H9 (cell line): ENCODE data around the gene EPC2. TPM values are rescaled to one million over a fixed set of nuclear protein-coding genes. Genes with fewer than 3 reads are reported as not detected.

Source experiments
- DNase-seq: peaks from one replicate; pipeline ENCODE4 v3.0.0-alpha.2; 2017
- H2AFZ ChIP-seq: one replicate; pipeline ENCODE4 v1.6.1; 2013; ENCODE audit warnings: mild to moderate bottlenecking, low read length, control low read depth, moderate library complexity
- H2AK5ac ChIP-seq: 2 replicates; pipeline ENCODE4 v1.6.1; 2013; ENCODE audit warnings: low read length, control low read depth, mixed read lengths; ENCODE audit not compliant: insufficient read length
- H2BK120ac ChIP-seq: one replicate; pipeline ENCODE4 v1.6.1; 2013; ENCODE audit warnings: low read depth, mild to moderate bottlenecking, low read length, control low read depth, inconsistent platforms; ENCODE audit not compliant: poor library complexity, severe bottlenecking
- H2BK12ac ChIP-seq: 2 replicates; pipeline ENCODE4 v1.6.1; 2013; ENCODE audit warnings: low read length, control low read depth, mixed read lengths, low read depth; ENCODE audit not compliant: insufficient read length
- H2BK15ac ChIP-seq: 2 replicates; pipeline ENCODE4 v1.6.1; 2013; ENCODE audit warnings: low read depth, low read length, control low read depth
- H2BK20ac ChIP-seq: one replicate; pipeline ENCODE4 v1.6.1; 2013; ENCODE audit warnings: low read depth, mild to moderate bottlenecking, low read length, control low read depth, inconsistent platforms; ENCODE audit not compliant: poor library complexity, severe bottlenecking
- H2BK5ac ChIP-seq: 2 replicates; pipeline ENCODE4 v1.6.1; 2013; ENCODE audit warnings: low read length, control low read depth, mixed read lengths; ENCODE audit not compliant: insufficient read length
- H3K14ac ChIP-seq: 2 replicates; pipeline ENCODE4 v1.6.1; 2013; ENCODE audit warnings: low read length, control low read depth; ENCODE audit not compliant: insufficient read depth
- H3K18ac ChIP-seq: 2 replicates; pipeline ENCODE4 v1.6.1; 2013; ENCODE audit warnings: low read depth, mild to moderate bottlenecking, mixed read lengths, low read length, control low read depth; ENCODE audit not compliant: insufficient read length
- H3K23ac ChIP-seq: 2 replicates; pipeline ENCODE4 v1.6.1; 2013; ENCODE audit warnings: low read length, control low read depth, mixed read lengths, low read depth; ENCODE audit not compliant: insufficient read length
- H3K23me2 ChIP-seq: 2 replicates; pipeline ENCODE4 v1.6.1; 2013; ENCODE audit warnings: low read depth, mild to moderate bottlenecking, mixed read lengths, low read length, control low read depth; ENCODE audit not compliant: insufficient read length, poor library complexity, severe bottlenecking
- H3K27ac ChIP-seq: 2 replicates; pipeline ENCODE4 v1.5.1; 2013; ENCODE audit warnings: low read length, control low read depth, mixed read lengths, low read depth; ENCODE audit not compliant: insufficient read length
- H3K27me3 ChIP-seq: 2 replicates; pipeline ENCODE4 v1.6.1; 2013; ENCODE audit warnings: low read length, control low read depth, inconsistent platforms; ENCODE audit not compliant: insufficient read depth
- H3K4ac ChIP-seq: 2 replicates; pipeline ENCODE4 v1.6.1; 2013; ENCODE audit warnings: low read depth, mild to moderate bottlenecking, control low read depth, inconsistent platforms, low read length, moderate library complexity
- H3K4me1 ChIP-seq: 2 replicates; pipeline ENCODE4 v1.6.1; 2013; ENCODE audit warnings: low read length, control low read depth, inconsistent platforms; ENCODE audit not compliant: insufficient read depth
- H3K4me2 ChIP-seq: 2 replicates; pipeline ENCODE4 v1.6.1; 2013; ENCODE audit warnings: low read length, control low read depth, mixed read lengths; ENCODE audit not compliant: insufficient read length, insufficient read depth
- H3K56ac ChIP-seq: 2 replicates; pipeline ENCODE4 v1.6.1; 2013; ENCODE audit warnings: low read depth, mild to moderate bottlenecking, mixed read lengths, low read length, control low read depth; ENCODE audit not compliant: insufficient read length
- H3K79me1 ChIP-seq: 2 replicates; pipeline ENCODE4 v1.6.1; 2013; ENCODE audit warnings: low read depth, mild to moderate bottlenecking, moderate library complexity, low read length, control low read depth, inconsistent platforms; ENCODE audit not compliant: insufficient read depth, poor library complexity, severe bottlenecking
- H3K79me2 ChIP-seq: 2 replicates; pipeline ENCODE4 v1.6.1; 2013; ENCODE audit warnings: low read length, control low read depth, inconsistent platforms; ENCODE audit not compliant: insufficient read depth
- H3K9ac ChIP-seq: 2 replicates; pipeline ENCODE4 v1.6.1; 2013; ENCODE audit warnings: low read length, control low read depth, mixed read lengths; ENCODE audit not compliant: insufficient read length; ENCODE audit errors: extremely low read depth
- H3K9me3 ChIP-seq: one replicate; pipeline ENCODE4 v1.6.1; 2013; ENCODE audit warnings: low read depth, low read length, inconsistent platforms; ENCODE audit not compliant: control insufficient read depth
- H3T11ph ChIP-seq: one replicate; pipeline ENCODE4 v1.6.1; 2013; ENCODE audit warnings: mild to moderate bottlenecking, low read length, control low read depth, inconsistent platforms
- H4K20me1 ChIP-seq: one replicate; pipeline ENCODE4 v1.6.1; 2013; ENCODE audit not compliant: control insufficient read depth, insufficient read length, insufficient read depth
- H4K5ac ChIP-seq: 2 replicates; pipeline ENCODE4 v1.6.1; 2013; ENCODE audit warnings: low read depth, mild to moderate bottlenecking, mixed read lengths, low read length, control low read depth; ENCODE audit not compliant: insufficient read length
- H4K8ac ChIP-seq: replicated peaks from 2 replicates; pipeline ENCODE4 v1.6.1; 2013; ENCODE audit warnings: low read length, control low read depth, mixed read lengths, low read depth; ENCODE audit not compliant: insufficient read length
- H4K91ac ChIP-seq: 2 replicates; pipeline ENCODE4 v1.6.1; 2013; ENCODE audit warnings: low read depth, mild to moderate bottlenecking, moderate library complexity, mixed read lengths, low read length, control low read depth; ENCODE audit not compliant: insufficient read length
- H3K27ac Mint-ChIP-seq, 3 experiments: 2 replicates in 2 of 3; 3 replicates in 1 of 3; pipeline ENCODE4 v1.8.0; 2020 to 2021; ENCODE audit warnings: mixed read lengths in 3 of 3, mild to moderate bottlenecking in 1 of 3, moderate library complexity in 1 of 3
- H3K27me3 Mint-ChIP-seq: 2 replicates; pipeline ENCODE4 v1.8.0; 2021; ENCODE audit warnings: low read depth, mild to moderate bottlenecking, moderate library complexity, mixed read lengths
- H3K36me3 Mint-ChIP-seq, 3 experiments: 2 replicates in 2 of 3; 3 replicates in 1 of 3; pipeline ENCODE4 v1.8.0; 2020 to 2021; ENCODE audit warnings: low read depth in 3 of 3, mixed read lengths in 3 of 3; ENCODE audit not compliant: insufficient read depth in 1 of 3
- H3K4me1 Mint-ChIP-seq, 2 experiments: 2 replicates each; pipeline ENCODE4 v1.8.0; 2020; ENCODE audit warnings: mixed read lengths in 2 of 2
- H3K4me3 Mint-ChIP-seq, 2 experiments: 2 replicates in 1 of 2; 3 replicates in 1 of 2; pipeline ENCODE4 v1.8.0; 2020 to 2021; ENCODE audit warnings: mild to moderate bottlenecking in 2 of 2, mixed read lengths in 2 of 2, moderate library complexity in 1 of 2
- H3K9me3 Mint-ChIP-seq, 2 experiments: 2 replicates in 1 of 2; 3 replicates in 1 of 2; pipeline ENCODE4 v1.8.0; 2020; ENCODE audit warnings: mild to moderate bottlenecking in 2 of 2, mixed read lengths in 2 of 2, moderate library complexity in 1 of 2
- CTCF ChIP-seq: fragments of 200-600 bp; sonication (generic); conservative IDR thresholded peaks from 3 replicates; pipeline ENCODE4 v1.8.0; 2021; ENCODE audit warnings: antibody characterized with exemption, mild to moderate bottlenecking
- WGBS: extraction: QIAGEN DNeasy Blood & Tissue Kit; methylation state at CpG from one replicate; pipeline ENCODE4 v1.1.7; 2013; ENCODE audit warnings: missing lambda C conversion rate, low lambda C conversion rate, mixed read lengths; ENCODE audit not compliant: insufficient read length; ENCODE audit errors: extremely low coverage; 5-methylcytosine and 5-hydroxymethylcytosine counted together
- total RNA-seq: library from RNA; stranded (reverse); gene quantifications from 2 replicates; pipeline ENCODE4 v1.2.1, GENCODE V29; 2021

The EPC2 gene
- total RNA-seq, 1 experiment from 2014 or later: 31.3 TPM

- Histone ChIP-seq H3K4me1 (peaks cover 18% of the 10 kb centered on the region; the same call in 1 of the 2 replicates), H3K23me2 (no peaks in the 10 kb centered on the region)
Observed at GRCh38 chr2:148615381-148615841, 29.1 kb upstream of the EPC2 start.

More at GRCh38 chr2:148615381-148615841, 29.1 kb upstream of the EPC2 start:
- no CpG with 5 or more reads among the region's 3 CpGs for WGBS
- no peak overlapping the region for H3K4me3 Mint-ChIP-seq
- Histone ChIP-seq H3K23ac (no peak overlapping the region), H4K20me1 (no peaks in the 10 kb centered on the region), H4K5ac (no peak overlapping the region), H3K4ac (no peak overlapping the region), H3K27ac (no peak overlapping the region), H3K79me2 (no peaks in the 10 kb centered on the region), H2BK12ac (no peak overlapping the region), H3K56ac (no peak overlapping the region), H2BK5ac (no peak overlapping the region), H3K14ac (no peak overlapping the region), H3K79me1 (no peaks in the 10 kb centered on the region), H2AK5ac (no peak overlapping the region), H3K9ac (no peak overlapping the region), H3K27me3 (no peaks in the 10 kb centered on the region), H2BK120ac (no peak overlapping the region), H3K9me3 (no peaks in the 10 kb centered on the region), H3K18ac (no peak overlapping the region), H4K91ac (no peak overlapping the region), H3T11ph (no peak overlapping the region), H2AFZ (peak overlapping the region; percentile 43), H2BK15ac (no peak overlapping the region), H3K4me2 (no peak overlapping the region), H4K8ac (no peak overlapping the region), H2BK20ac (no peak overlapping the region)
- no peaks in the 10 kb centered on the region for H3K27me3 Mint-ChIP-seq
- peak; percentile 42 for DNase-seq
- no peaks in the 10 kb centered on the region for H3K9me3 Mint-ChIP-seq
- no peak for TF ChIP-seq CTCF
- no peak overlapping the region; a peak in 2 of 7 replicates for H3K27ac Mint-ChIP-seq
- H3K4me1 Mint-ChIP-seq: peaks cover 24 to 30% of the 10 kb centered on the region in 2 experiments
- no peaks in the 10 kb centered on the region; a peak in 1 of 7 replicates for H3K36me3 Mint-ChIP-seq
